ENCODE results near the gene FES. TPM values are rescaled to one million over a fixed set of nuclear protein-coding genes. Genes with fewer than 3 reads are reported as not detected.

FES gene
- polyA plus RNA-seq, 1 donor from 2014 or later: not detected

DNA sequence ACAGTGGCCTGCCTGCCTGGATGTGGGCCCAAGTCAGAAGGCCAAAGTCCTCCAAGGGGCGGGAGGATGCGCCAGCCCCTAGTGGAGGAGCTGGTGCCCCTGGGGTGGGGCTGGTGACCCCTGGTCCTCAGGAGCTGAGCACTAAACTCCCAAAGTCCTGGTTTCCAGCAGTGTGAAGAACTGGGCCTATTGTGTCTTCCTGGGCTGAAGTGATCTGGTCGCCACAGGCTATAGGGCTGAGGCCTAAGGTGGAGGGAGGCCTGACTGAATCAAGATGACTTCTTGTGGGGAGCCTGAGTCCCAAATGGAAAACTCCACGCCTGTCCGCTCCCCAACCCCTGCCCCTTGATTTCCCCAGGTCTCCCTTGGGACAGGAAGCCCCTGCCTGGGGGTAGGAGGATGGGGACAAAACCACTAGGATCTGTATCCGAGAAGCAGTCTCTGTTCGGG lies 753 bp upstream of the FES start:
- Histone ChIP-seq H2AFZ (ENCODE audit: low read depth, low read length) (no peak overlapping the region), H3K4me3 (ENCODE audit: low read length) (no peak overlapping the region), H3K9me2 (ENCODE audit: insufficient read depth, low read length) (no peaks in the 10 kb centered on the region), H3K9me3 (ENCODE audit: low read length) (no peaks in the 10 kb centered on the region), H3K27me3 (ENCODE audit: insufficient read depth, low read depth, low read length) (no peaks in the 10 kb centered on the region), H3K79me2 (replicated peaks; ENCODE audit: insufficient read depth, low read length) (no peaks in the 10 kb centered on the region), H4K20me1 (ENCODE audit: insufficient read depth) (no peaks in the 10 kb centered on the region), H3K9ac (ENCODE audit: low read length) (no peak overlapping the region), H3F3A (ENCODE audit: insufficient read depth, low read length, poor library complexity, severe bottlenecking) (no peaks in the 10 kb centered on the region), H3K4me2 (ENCODE audit: low read length) (no peak overlapping the region), H3K36me3 (ENCODE audit: insufficient read depth, low read length) (no peaks in the 10 kb centered on the region), H3K27ac (ENCODE audit: low read length) (no peak overlapping the region)
- TF ChIP-seq MXI1 (conservative IDR thresholded peaks at IDR 0.05; ENCODE audit: poor library complexity, severe bottlenecking) (no peak), EP300 (conservative IDR thresholded peaks at IDR 0.05; ENCODE audit: poor library complexity, severe bottlenecking) (no peak), RAD21 (conservative IDR thresholded peaks at IDR 0.05) (no peak), TAF1 (IDR thresholded peaks at IDR 0.05; ENCODE audit: low read depth) (no peak), SMC3 (conservative IDR thresholded peaks at IDR 0.05; ENCODE audit: poor library complexity) (no peak), EZH2 (IDR thresholded peaks at IDR 0.05; ENCODE audit: borderline replicate concordance, insufficient read depth, low read length, poor library complexity, severe bottlenecking) (no peak), POLR2AphosphoS5 (IDR thresholded peaks at IDR 0.05) (no peak), REST (IDR thresholded peaks at IDR 0.05; ENCODE audit: borderline replicate concordance) (no peak)
- TF ChIP-seq, protein P1, sequence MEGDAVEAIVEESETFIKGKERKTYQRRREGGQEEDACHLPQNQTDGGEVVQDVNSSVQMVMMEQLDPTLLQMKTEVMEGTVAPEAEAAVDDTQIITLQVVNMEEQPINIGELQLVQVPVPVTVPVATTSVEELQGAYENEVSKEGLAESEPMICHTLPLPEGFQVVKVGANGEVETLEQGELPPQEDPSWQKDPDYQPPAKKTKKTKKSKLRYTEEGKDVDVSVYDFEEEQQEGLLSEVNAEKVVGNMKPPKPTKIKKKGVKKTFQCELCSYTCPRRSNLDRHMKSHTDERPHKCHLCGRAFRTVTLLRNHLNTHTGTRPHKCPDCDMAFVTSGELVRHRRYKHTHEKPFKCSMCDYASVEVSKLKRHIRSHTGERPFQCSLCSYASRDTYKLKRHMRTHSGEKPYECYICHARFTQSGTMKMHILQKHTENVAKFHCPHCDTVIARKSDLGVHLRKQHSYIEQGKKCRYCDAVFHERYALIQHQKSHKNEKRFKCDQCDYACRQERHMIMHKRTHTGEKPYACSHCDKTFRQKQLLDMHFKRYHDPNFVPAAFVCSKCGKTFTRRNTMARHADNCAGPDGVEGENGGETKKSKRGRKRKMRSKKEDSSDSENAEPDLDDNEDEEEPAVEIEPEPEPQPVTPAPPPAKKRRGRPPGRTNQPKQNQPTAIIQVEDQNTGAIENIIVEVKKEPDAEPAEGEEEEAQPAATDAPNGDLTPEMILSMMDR (IDR thresholded peaks at IDR 0.05; ENCODE audit: poor library complexity, severe bottlenecking): no peak

GRCh38 chr15:90884719-90885431 lies 571 bp downstream of the FES start:
- Histone ChIP-seq H3K27me3 (ENCODE audit: insufficient read depth, low read depth, low read length) (no peaks in the 10 kb centered on the region), H3K36me3 (ENCODE audit: insufficient read depth, low read length) (no peaks in the 10 kb centered on the region), H3K9me3 (ENCODE audit: low read length) (no peaks in the 10 kb centered on the region), H3K4me3 (ENCODE audit: low read length) (no peak overlapping the region), H2AFZ (ENCODE audit: low read depth, low read length) (no peak overlapping the region), H3K79me2 (replicated peaks; ENCODE audit: insufficient read depth, low read length) (no peaks in the 10 kb centered on the region), H3K27ac (ENCODE audit: low read length) (no peak overlapping the region), H3F3A (ENCODE audit: insufficient read depth, low read length, poor library complexity, severe bottlenecking) (no peaks in the 10 kb centered on the region), H3K9ac (ENCODE audit: low read length) (no peak overlapping the region), H3K4me2 (ENCODE audit: low read length) (no peak overlapping the region), H3K9me2 (ENCODE audit: insufficient read depth, low read length) (no peaks in the 10 kb centered on the region), H4K20me1 (ENCODE audit: insufficient read depth) (no peaks in the 10 kb centered on the region)
- TF ChIP-seq REST (IDR thresholded peaks at IDR 0.05; ENCODE audit: borderline replicate concordance) (no peak), SMC3 (conservative IDR thresholded peaks at IDR 0.05; ENCODE audit: poor library complexity) (no peak), EZH2 (IDR thresholded peaks at IDR 0.05; ENCODE audit: borderline replicate concordance, insufficient read depth, low read length, poor library complexity, severe bottlenecking) (no peak), TAF1 (IDR thresholded peaks at IDR 0.05; ENCODE audit: low read depth) (no peak), EP300 (conservative IDR thresholded peaks at IDR 0.05; ENCODE audit: poor library complexity, severe bottlenecking) (no peak), RAD21 (conservative IDR thresholded peaks at IDR 0.05) (no peak), POLR2AphosphoS5 (IDR thresholded peaks at IDR 0.05) (no peak), MXI1 (conservative IDR thresholded peaks at IDR 0.05; ENCODE audit: poor library complexity, severe bottlenecking) (no peak)
- TF ChIP-seq, protein P1 (IDR thresholded peaks at IDR 0.05; ENCODE audit: poor library complexity, severe bottlenecking): no peak
